ENCODE data around the gene ATP7A. TPM values are rescaled to one million over a fixed set of nuclear protein-coding genes. Genes with fewer than 3 reads are reported as not detected.

Gene ATP7A
- total and polyA plus RNA-seq, 2 donors (not counting 1 experiment from before 2014, with no cell fraction given), result 2.7 to 12.4 TPM

- intact Hi-C loops (cut with micrococcal nuclease), result no loop called here
- no peak overlapping the region for H3K4me3 ChIP-seq (ENCODE audit: control extremely low read depth in 1 of 5, extremely low read depth in 1 of 5, insufficient read depth in 1 of 5, low read depth in 2 of 5, low read length in 4 of 5)
- Mint-ChIP-seq H3K4me1 (peaks cover 23% of the 10 kb centered on the region), H3K9me3 (ENCODE audit: insufficient read depth) (no peaks in the 10 kb centered on the region), H3K27ac (no peak overlapping the region), H3K27me3 (no peaks in the 10 kb centered on the region), H3K4me3 (no peak overlapping the region)
- DNase-seq (no peak), ATAC-seq (ENCODE audit: low read depth) (no peak)
- ChIA-PET CTCF (no interaction called here), POLR2A (no interaction called here)
- H3K27me3 ChIP-seq (replicated peaks in 1 of 4; ENCODE audit: control extremely low read depth in 1 of 4, control insufficient read depth in 3 of 4, insufficient read depth in 4 of 4, low read length in 3 of 4), result no peaks in the 10 kb centered on the region
- no peak overlapping the region for H3K9ac ChIP-seq (ENCODE audit: low read length)
- H3K4me1 ChIP-seq (ENCODE audit: control insufficient read depth in 2 of 2, insufficient read depth in 2 of 2, low read length in 2 of 2), result peaks cover 0 to 3% of the 10 kb centered on the region in 2 donors
- H3K27ac ChIP-seq (ENCODE audit: low read length in 2 of 2), result no peak overlapping the region
- no peak for TF ChIP-seq EZH2 (IDR thresholded peaks at IDR 0.05; ENCODE audit: borderline replicate concordance, insufficient read depth, low read depth, low read length, poor library complexity, severe bottlenecking)
- no peak for TF ChIP-seq CTCF (IDR thresholded peaks at IDR 0.05)
- no peak overlapping the region for H2AFZ ChIP-seq (ENCODE audit: insufficient read depth, low read depth, low read length, poor library complexity, severe bottlenecking)
- H3K4me2 ChIP-seq (replicated peaks; ENCODE audit: low read depth, low read length, poor library complexity, severe bottlenecking), result no peak overlapping the region
- no peaks in the 10 kb centered on the region for H3K9me3 ChIP-seq (ENCODE audit: control extremely low read depth in 1 of 3, control insufficient read depth in 2 of 3, insufficient read depth in 1 of 3, low read length in 2 of 3)
- H3K79me2 ChIP-seq (ENCODE audit: control insufficient read depth, insufficient read depth, low read length), result peaks cover 36% of the 10 kb centered on the region
- H4K20me1 ChIP-seq (ENCODE audit: control insufficient read depth, insufficient read depth, low read length, poor library complexity, severe bottlenecking), result no peaks in the 10 kb centered on the region
- no peaks in the 10 kb centered on the region for H3K36me3 ChIP-seq (replicated peaks in 1 of 2; ENCODE audit: control extremely low read depth in 1 of 2, control insufficient read depth in 1 of 2, extremely low read depth in 1 of 2, insufficient read depth in 2 of 2, low read length in 1 of 2)
Observed at GRCh38 chrX:77922787-77923186, 12.3 kb downstream of the ATP7A start.

GRCh38 chrX:77924320-77924859, 13.9 kb downstream of the ATP7A start:
- POLR2A ChIA-PET, result no interaction called here
- H3K4me3 Mint-ChIP-seq, result no peak overlapping the region
- Histone ChIP-seq H3K4me2 (replicated peaks; ENCODE audit: low read depth, low read length, poor library complexity, severe bottlenecking) (no peak overlapping the region), H3K4me3 (ENCODE audit: control extremely low read depth in 1 of 5, extremely low read depth in 1 of 5, insufficient read depth in 1 of 5, low read depth in 2 of 5, low read length in 4 of 5) (no peak overlapping the region), H3K36me3 (replicated peaks in 1 of 2; ENCODE audit: control extremely low read depth in 1 of 2, control insufficient read depth in 1 of 2, extremely low read depth in 1 of 2, insufficient read depth in 2 of 2, low read length in 1 of 2) (peaks cover 0 to 2% of the 10 kb centered on the region in 2 experiments), H2AFZ (ENCODE audit: insufficient read depth, low read depth, low read length, poor library complexity, severe bottlenecking) (no peak overlapping the region), H3K79me2 (ENCODE audit: control insufficient read depth, insufficient read depth, low read length) (peaks cover 26% of the 10 kb centered on the region), H4K20me1 (ENCODE audit: control insufficient read depth, insufficient read depth, low read length, poor library complexity, severe bottlenecking) (no peaks in the 10 kb centered on the region), H3K4me1 (ENCODE audit: control insufficient read depth in 2 of 2, insufficient read depth in 2 of 2, low read length in 2 of 2) (peaks cover 0 to 3% of the 10 kb centered on the region in 2 donors), H3K27ac (ENCODE audit: low read length in 2 of 2) (no peak overlapping the region), H3K9me3 (ENCODE audit: control extremely low read depth in 1 of 3, control insufficient read depth in 2 of 3, insufficient read depth in 1 of 3, low read length in 2 of 3) (no peaks in the 10 kb centered on the region), H3K27me3 (replicated peaks in 1 of 4; ENCODE audit: control extremely low read depth in 1 of 4, control insufficient read depth in 3 of 4, insufficient read depth in 4 of 4, low read length in 3 of 4) (no peaks in the 10 kb centered on the region), H3K9ac (ENCODE audit: low read length) (no peak overlapping the region)
- CTCF ChIA-PET, result no interaction called here
- no peak overlapping the region for H3K27ac Mint-ChIP-seq
- DNase-seq (no peak), ATAC-seq (ENCODE audit: low read depth) (no peak)
- intact Hi-C loops (cut with micrococcal nuclease), result no loop called here
- H3K27me3 Mint-ChIP-seq, result no peaks in the 10 kb centered on the region
- H3K9me3 Mint-ChIP-seq (ENCODE audit: insufficient read depth), result no peaks in the 10 kb centered on the region
- no CpG with 5 or more reads among the region's 8 CpGs for WGBS (ENCODE audit: insufficient coverage)
- no peak for TF ChIP-seq CTCF (IDR thresholded peaks at IDR 0.05)
- TF ChIP-seq EZH2 (IDR thresholded peaks at IDR 0.05; ENCODE audit: borderline replicate concordance, insufficient read depth, low read depth, low read length, poor library complexity, severe bottlenecking), result no peak
- peaks cover 12% of the 10 kb centered on the region for H3K4me1 Mint-ChIP-seq

All from B cell (primary cell).